ENCODE data around the gene CEBPG. TPM values are rescaled to one million over a fixed set of nuclear protein-coding genes. Genes with fewer than 3 reads are reported as not detected.

CEBPG gene
- total RNA-seq, 1 donor from 2014 or later, result 17.5 TPM

DNA sequence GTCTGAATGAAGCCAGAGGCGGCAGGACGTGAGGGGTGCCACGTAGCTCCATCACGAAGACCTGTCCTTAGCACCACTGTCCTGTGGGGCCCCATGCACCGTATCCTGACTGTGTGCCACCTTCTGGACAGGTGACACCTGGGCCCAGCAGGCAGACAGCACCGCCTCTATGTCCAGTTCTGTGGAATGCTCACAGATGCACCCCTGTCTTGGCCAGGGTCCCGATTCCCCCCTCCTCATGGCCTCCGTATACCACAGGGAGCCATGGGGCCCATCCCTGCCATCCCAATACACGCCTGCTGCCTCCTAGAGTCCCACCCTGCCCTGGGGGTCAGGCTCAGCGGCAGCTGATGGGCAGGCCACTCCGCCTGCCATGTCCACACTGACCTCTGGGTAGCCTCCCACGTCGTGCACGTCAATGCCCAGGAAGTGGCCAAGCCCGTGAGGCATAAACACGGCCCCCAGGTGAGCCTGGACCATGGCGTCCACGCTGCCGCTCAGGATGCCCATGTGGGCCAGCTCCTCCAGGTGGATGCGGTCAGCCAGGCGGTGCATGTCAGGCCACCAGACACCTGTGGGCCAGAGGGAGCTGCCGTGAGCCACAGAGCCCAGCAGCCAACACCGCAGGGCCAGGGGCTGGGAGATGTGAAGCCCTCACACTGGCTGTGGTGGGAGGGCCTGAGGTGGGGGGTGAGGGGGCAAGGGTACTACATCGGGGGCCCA, 17.6 kb downstream of the CEBPG start:
- no peak for DNase-seq (ENCODE audit: missing footprints)
- intact Hi-C loops (cut with DNase I), result no loop called here

DNA sequence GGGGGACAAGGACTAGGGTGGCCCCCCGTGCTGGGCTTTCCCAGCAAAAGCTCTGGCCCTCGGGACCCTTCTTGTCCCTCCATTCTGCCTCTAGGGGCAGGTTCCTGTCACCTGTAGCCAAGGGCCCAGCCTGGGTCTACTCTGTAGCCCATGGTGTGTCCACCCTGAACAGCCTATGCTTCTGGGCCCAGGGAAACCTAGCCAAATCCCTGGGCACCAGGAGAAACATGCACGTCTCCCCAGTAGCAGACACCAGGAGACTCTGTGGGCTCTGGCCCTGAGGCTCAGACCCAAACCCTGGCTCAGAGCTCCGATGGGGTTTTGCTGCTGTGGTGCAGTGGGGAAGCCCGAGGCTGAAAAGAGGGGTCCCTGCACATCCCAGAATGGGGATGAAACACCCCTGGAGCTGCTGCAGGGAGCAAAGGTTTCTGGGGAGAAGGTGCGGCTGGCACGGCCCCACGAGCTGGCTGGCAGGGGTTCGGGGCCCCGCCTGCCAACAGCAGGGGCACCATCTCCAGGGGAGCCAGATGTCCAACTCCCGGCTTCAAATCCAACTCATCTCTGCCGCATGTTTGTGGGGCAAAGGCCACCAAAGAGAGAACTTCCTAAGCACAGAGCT, 18.2 kb downstream of the CEBPG start:
- intact Hi-C loops (cut with DNase I), result no loop called here

More for the DNA sequence above, 17.6 kb downstream of the CEBPG start:
- no peak for ATAC-seq

DNA sequence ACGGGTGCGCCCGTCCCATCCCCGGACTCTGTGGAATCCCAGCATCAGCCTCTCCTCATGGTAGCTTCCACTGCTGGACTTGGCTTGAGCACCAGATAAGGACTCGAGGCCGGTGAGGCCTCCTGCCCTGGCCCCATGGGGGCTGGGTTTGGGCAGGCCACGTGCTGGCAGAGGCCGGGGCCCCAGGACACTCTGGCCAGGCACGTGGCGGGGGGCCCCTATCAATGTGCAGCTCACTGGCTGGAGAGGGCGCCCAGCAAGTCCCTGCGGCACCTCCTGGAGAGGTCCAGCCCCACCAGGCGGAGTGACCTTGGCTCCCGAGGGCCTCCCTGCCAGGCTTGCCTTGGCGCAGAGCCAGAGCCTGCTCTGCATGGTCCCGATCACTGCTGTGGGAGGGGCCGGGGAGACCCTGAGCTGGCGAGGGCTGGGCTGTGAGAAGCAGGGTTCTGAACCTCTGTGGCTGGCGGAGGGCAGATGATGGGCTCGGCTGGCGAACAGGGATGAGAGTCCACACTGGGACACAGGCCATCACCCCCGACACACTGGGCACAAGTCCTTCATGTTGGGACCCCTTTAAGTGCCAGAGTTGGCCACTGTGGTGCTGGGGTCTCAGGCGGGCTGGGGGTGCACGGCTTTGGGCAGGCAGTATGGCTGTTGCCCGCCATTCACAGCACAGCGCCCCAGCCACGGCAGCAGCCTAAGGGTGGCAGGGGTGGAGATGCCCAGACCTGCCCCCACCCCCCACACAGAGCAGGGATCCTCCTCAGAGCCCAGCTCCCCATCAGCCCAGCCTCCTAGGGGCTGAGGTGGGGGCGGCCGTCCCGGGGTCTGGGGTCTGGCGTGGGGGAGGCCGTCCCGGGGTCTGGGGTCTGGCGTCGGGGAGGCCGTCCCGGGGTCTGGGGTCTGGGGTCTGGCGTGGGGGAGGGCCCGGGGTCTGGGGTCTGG, 19.1 kb downstream of the CEBPG start:
- peak; percentile 70 for DNase-seq (ENCODE audit: missing footprints)
- intact Hi-C loops (cut with DNase I), result no loop called here
- no peak for ATAC-seq

More for the DNA sequence above, 18.2 kb downstream of the CEBPG start:
- ATAC-seq (no peak), DNase-seq (ENCODE audit: missing footprints) (no peak)

GRCh38 chr19:33393286-33394005, 19.9 kb downstream of the CEBPG start:
- no peak for DNase-seq (ENCODE audit: missing footprints)
- intact Hi-C loops (cut with DNase I), result no loop called here
- no peak for ATAC-seq

GRCh38 chr19:33394006-33394722, 20.7 kb downstream of the CEBPG start:
- intact Hi-C loops (cut with DNase I), result no loop called here

GRCh38 chr19:33394723-33395560, 21.4 kb downstream of the CEBPG start:
- DNase-seq (ENCODE audit: missing footprints), result peak; percentile 59
- no peak for ATAC-seq
- intact Hi-C loops (cut with DNase I), result no loop called here

More at GRCh38 chr19:33394006-33394722, 20.7 kb downstream of the CEBPG start:
- peak; percentile 53 for ATAC-seq
- peak; percentile 78 for DNase-seq (ENCODE audit: missing footprints)

- peak; percentile 78 for DNase-seq (ENCODE audit: missing footprints)
- no peak for ATAC-seq
Observed at GRCh38 chr19:33395561-33396550, 22.3 kb downstream of the CEBPG start.

GRCh38 chr19:33396701-33397535, 23.4 kb downstream of the CEBPG start:
- DNase-seq (ENCODE audit: missing footprints) (peak; percentile 76), ATAC-seq (no peak)
- intact Hi-C loops (cut with DNase I), result no loop called here

More at GRCh38 chr19:33395561-33396550, 22.3 kb downstream of the CEBPG start:
- intact Hi-C loops (cut with DNase I), result no loop called here

DNA sequence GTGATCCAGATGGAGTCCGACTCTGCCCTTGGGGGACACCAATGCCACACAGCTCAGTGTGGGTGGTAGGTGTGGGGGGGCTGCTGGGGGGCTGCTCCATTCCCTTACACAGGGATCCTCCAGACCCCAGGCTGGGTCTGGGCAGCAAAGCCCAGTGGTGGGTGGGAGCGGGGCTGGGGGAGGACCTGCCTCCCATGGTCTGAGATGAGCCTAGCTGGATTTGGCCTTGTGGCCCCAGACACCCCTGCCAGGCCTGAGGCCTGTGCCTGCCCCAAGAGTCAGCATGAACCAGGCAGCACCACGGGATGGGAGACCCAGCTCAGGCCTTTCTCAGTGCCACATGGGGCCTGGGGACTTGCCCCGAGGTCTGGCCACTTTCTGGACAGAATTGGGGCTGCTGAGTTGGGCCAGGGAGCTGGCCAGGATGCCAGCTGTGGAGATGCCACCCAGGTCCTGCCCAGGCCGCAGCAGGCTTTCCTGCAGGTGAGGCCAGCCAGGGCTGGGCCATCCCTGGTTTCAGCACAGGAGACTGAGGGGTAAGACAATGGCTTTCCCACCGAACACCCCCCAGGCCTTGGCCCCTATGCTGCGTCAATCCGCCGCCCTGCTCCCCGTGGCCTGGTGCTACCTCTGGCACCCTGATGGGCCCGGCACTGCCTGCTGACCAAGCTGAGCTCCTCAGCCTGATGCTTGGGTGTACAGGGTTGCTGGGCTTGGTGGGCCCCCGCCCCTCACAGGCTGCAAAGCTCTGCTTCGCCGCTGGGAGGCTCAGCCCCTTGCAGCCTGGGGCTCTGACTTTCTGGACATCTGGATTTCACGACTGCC, 24.2 kb downstream of the CEBPG start:
- ATAC-seq, result no peak
- intact Hi-C loops (cut with DNase I), result no loop called here

GRCh38 chr19:33398361-33399060, 25.0 kb downstream of the CEBPG start:
- intact Hi-C loops (cut with DNase I), result no loop called here
- no peak for ATAC-seq
- DNase-seq (ENCODE audit: missing footprints), result no peak

More for the DNA sequence above, 24.2 kb downstream of the CEBPG start:
- no peak for DNase-seq (ENCODE audit: missing footprints)

DNA sequence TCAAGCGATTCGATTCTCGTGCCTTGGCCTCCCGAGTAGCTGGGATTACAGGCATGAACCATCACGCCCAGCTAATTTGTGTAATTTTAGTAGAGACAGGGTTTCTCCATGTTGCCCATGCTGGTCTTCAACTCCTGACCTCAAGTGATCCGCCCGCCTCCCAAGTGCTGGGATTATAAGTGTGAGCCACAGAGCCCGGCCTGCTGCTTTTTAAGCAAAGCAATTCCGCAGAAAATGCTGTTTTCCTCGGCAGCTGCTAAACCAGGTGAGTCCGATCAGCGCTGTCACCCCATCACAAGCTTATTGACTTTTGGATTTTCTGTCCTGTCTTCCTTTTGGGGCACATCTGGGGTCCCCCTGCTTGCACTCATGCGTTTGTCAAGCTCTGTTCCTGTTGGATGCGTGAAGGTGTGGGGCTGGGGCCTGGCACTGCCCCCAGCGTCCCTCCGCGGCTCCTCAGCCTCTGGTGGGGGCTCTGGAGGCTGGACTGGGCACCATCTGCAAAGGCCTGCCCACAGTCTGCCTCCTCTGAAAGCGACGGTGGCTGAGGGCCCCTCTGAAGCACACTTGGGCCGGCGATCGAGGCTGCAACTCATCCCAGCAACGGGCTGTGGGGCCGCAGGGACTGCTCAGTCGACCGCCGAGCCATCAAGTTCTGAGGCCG, 25.7 kb downstream of the CEBPG start:
- no peak for ATAC-seq
- DNase-seq (ENCODE audit: missing footprints), result peak; percentile 65
- intact Hi-C loops (cut with DNase I), result no loop called here

GRCh38 chr19:33399745-33400681, 26.5 kb downstream of the CEBPG start:
- intact Hi-C loops (cut with DNase I), result loop anchor here (10.0 kb wide), 1 partner anchor 255 kb away; no protein-coding TSS in a partner anchor
- DNase-seq (ENCODE audit: missing footprints) (no peak), ATAC-seq (no peak)

Measured in Right ventricle myocardium inferior (tissue), 1 donor.